ENCODE measurements around the gene LAMB4. TPM values are rescaled to one million over a fixed set of nuclear protein-coding genes. Genes with fewer than 3 reads are reported as not detected.

LAMB4 gene
- total RNA-seq, 1 experiment from 2014 or later, result not detected

DNA sequence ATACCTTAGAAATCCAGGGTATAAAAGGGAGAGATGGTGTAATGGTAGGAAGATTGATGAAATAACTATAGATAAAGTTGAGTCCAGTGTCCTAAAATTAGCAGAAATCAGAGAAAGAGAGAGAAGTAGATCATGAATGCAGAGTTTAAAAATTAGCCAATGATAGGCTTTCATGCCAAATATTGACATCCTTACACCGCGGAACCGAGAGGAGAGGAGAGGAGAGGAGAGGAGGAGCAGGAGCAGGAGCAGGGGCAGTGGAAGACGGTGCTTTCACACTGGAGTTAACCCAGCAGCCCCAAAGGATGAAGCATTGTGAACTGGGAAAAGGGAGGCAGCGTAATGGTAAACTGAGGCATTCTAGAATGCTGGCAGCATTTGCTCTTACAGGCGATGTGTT lies 34.2 kb upstream of the LAMB4 start:
- Histone ChIP-seq H3K27me3 (ENCODE audit: low read length) (no peaks in the 10 kb centered on the region), H3K79me2 (ENCODE audit: low read length) (no peaks in the 10 kb centered on the region), H3K9me3 (ENCODE audit: low read length) (no peaks in the 10 kb centered on the region), H3K4me3 (ENCODE audit: low read length) (no peak overlapping the region), H4K20me1 (ENCODE audit: insufficient read depth, low read depth, low read length) (no peaks in the 10 kb centered on the region), H3K27ac (ENCODE audit: low read length) (no peak overlapping the region), H3K4me1 (ENCODE audit: low read length) (no peaks in the 10 kb centered on the region), H3K9ac (ENCODE audit: low read length) (no peak overlapping the region), H3K36me3 (ENCODE audit: insufficient read depth, low read length) (no peaks in the 10 kb centered on the region), H3K4me2 (ENCODE audit: low read depth, low read length, poor library complexity, severe bottlenecking) (no peak overlapping the region), H2AFZ (ENCODE audit: low read length) (no peak overlapping the region), H3K9me2 (replicated peaks; ENCODE audit: insufficient read depth, low read length) (no peaks in the 10 kb centered on the region)
- DNase-seq, result no peak

DNA sequence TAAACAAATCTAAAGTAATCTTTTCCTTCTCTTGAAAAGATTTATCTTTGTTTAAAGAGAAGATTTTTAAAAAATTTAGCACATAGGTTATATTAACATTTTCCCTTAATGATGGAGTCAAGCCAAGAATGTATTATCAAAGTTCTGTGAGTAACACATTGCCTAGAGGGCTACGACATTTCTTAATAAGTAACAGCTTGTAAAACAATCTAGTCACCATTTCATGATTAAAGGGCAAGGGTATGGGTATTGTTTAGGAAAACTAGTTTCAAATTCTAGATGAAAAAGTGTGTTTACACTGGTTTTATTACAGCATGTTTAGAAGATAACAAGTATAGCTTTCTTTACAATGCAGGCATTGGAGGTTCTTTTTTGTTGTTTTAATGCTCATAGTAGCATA lies 28.6 kb upstream of the LAMB4 start:
- no peak for DNase-seq
- Histone ChIP-seq H3K4me3 (ENCODE audit: low read length) (no peak overlapping the region), H3K9ac (ENCODE audit: low read length) (no peak overlapping the region), H3K9me3 (ENCODE audit: low read length) (no peaks in the 10 kb centered on the region), H3K27ac (ENCODE audit: low read length) (no peak overlapping the region), H2AFZ (ENCODE audit: low read length) (no peak overlapping the region), H3K4me2 (ENCODE audit: low read depth, low read length, poor library complexity, severe bottlenecking) (no peak overlapping the region), H3K36me3 (ENCODE audit: insufficient read depth, low read length) (no peaks in the 10 kb centered on the region), H3K4me1 (ENCODE audit: low read length) (no peaks in the 10 kb centered on the region), H3K27me3 (ENCODE audit: low read length) (no peaks in the 10 kb centered on the region), H3K79me2 (ENCODE audit: low read length) (no peaks in the 10 kb centered on the region), H4K20me1 (ENCODE audit: insufficient read depth, low read depth, low read length) (no peaks in the 10 kb centered on the region), H3K9me2 (replicated peaks; ENCODE audit: insufficient read depth, low read length) (no peaks in the 10 kb centered on the region)

DNA sequence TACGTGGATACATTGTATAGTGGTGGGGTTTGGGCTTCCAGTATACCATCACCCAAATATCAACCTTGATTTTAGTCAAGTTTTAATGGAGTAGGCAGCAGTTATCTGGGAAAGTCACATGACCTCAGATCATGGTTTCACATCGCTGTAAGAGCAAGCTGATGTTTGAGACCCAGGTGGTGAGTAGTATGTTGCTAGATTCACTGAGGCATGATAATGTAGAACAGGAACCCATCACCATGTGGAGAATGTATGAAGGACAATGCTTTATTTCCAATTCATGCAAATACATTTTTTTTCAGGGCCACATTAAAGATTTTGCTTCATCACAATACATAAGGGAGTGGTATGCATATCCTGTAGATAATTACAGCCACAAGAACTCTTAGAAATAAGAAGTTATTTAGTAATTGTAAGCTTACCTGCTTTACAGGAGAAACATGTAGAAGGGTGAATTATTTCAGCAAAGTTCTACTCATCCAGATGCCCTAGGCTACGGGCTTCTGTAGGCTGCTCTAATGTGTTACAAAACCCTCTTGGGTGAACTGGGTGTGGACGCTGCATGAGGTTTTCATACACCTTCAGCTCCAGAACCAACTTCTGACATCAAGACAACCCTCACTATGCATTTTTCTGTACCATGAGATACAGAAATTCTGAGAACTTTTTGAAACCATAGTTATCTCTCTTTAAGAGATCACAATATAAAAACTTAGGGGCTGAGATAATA lies 27.6 kb upstream of the LAMB4 start:
- Histone ChIP-seq H2AFZ (ENCODE audit: low read length) (no peak overlapping the region), H3K27me3 (ENCODE audit: low read length) (no peaks in the 10 kb centered on the region), H3K79me2 (ENCODE audit: low read length) (no peaks in the 10 kb centered on the region), H3K9ac (ENCODE audit: low read length) (no peak overlapping the region), H3K9me2 (replicated peaks; ENCODE audit: insufficient read depth, low read length) (no peaks in the 10 kb centered on the region), H3K27ac (ENCODE audit: low read length) (no peak overlapping the region), H4K20me1 (ENCODE audit: insufficient read depth, low read depth, low read length) (no peaks in the 10 kb centered on the region), H3K4me2 (ENCODE audit: low read depth, low read length, poor library complexity, severe bottlenecking) (no peak overlapping the region), H3K9me3 (ENCODE audit: low read length) (no peaks in the 10 kb centered on the region), H3K36me3 (ENCODE audit: insufficient read depth, low read length) (no peaks in the 10 kb centered on the region), H3K4me3 (ENCODE audit: low read length) (no peak overlapping the region), H3K4me1 (ENCODE audit: low read length) (no peaks in the 10 kb centered on the region)
- DNase-seq, result no peak

- Histone ChIP-seq H3K9me2 (replicated peaks; ENCODE audit: insufficient read depth, low read length) (no peaks in the 10 kb centered on the region), H3K4me2 (ENCODE audit: low read depth, low read length, poor library complexity, severe bottlenecking) (no peak overlapping the region), H3K4me3 (ENCODE audit: low read length) (no peak overlapping the region), H2AFZ (ENCODE audit: low read length) (no peak overlapping the region), H3K36me3 (ENCODE audit: insufficient read depth, low read length) (no peaks in the 10 kb centered on the region), H3K4me1 (ENCODE audit: low read length) (no peaks in the 10 kb centered on the region), H3K27me3 (ENCODE audit: low read length) (no peaks in the 10 kb centered on the region), H3K9ac (ENCODE audit: low read length) (no peak overlapping the region), H3K27ac (ENCODE audit: low read length) (no peak overlapping the region), H3K9me3 (ENCODE audit: low read length) (no peaks in the 10 kb centered on the region), H3K79me2 (ENCODE audit: low read length) (no peaks in the 10 kb centered on the region), H4K20me1 (ENCODE audit: insufficient read depth, low read depth, low read length) (no peaks in the 10 kb centered on the region)
- DNase-seq, result no peak
Measured at GRCh38 chr7:108156897-108157605, 26.9 kb upstream of the LAMB4 start.

GRCh38 chr7:108152198-108152597 lies 22.0 kb upstream of the LAMB4 start:
- Histone ChIP-seq H3K27me3 (ENCODE audit: low read length) (0 out of 2 replicates have a peak, but pooled peaks cover 3% of the 10 kb centered on the region), H3K9me3 (ENCODE audit: low read length) (no peaks in the 10 kb centered on the region), H3K36me3 (ENCODE audit: insufficient read depth, low read length) (no peaks in the 10 kb centered on the region), H3K4me2 (ENCODE audit: low read depth, low read length, poor library complexity, severe bottlenecking) (no peak overlapping the region), H3K4me3 (ENCODE audit: low read length) (no peak overlapping the region), H4K20me1 (ENCODE audit: insufficient read depth, low read depth, low read length) (no peaks in the 10 kb centered on the region), H3K4me1 (ENCODE audit: low read length) (no peaks in the 10 kb centered on the region), H3K27ac (ENCODE audit: low read length) (no peak overlapping the region), H3K79me2 (ENCODE audit: low read length) (no peaks in the 10 kb centered on the region), H2AFZ (ENCODE audit: low read length) (no peak overlapping the region), H3K9me2 (replicated peaks; ENCODE audit: insufficient read depth, low read length) (no peaks in the 10 kb centered on the region), H3K9ac (ENCODE audit: low read length) (no peak overlapping the region)
- DNase-seq, result no peak

GRCh38 chr7:108149908-108150307 lies 19.7 kb upstream of the LAMB4 start:
- Histone ChIP-seq H3K4me1 (ENCODE audit: low read length) (no peaks in the 10 kb centered on the region), H3K79me2 (ENCODE audit: low read length) (no peaks in the 10 kb centered on the region), H3K36me3 (ENCODE audit: insufficient read depth, low read length) (no peaks in the 10 kb centered on the region), H3K27ac (ENCODE audit: low read length) (no peak overlapping the region), H2AFZ (ENCODE audit: low read length) (no peak overlapping the region), H3K9me3 (ENCODE audit: low read length) (no peaks in the 10 kb centered on the region), H3K27me3 (ENCODE audit: low read length) (0 out of 2 replicates have a peak, but pooled peaks cover 3% of the 10 kb centered on the region), H3K9me2 (replicated peaks; ENCODE audit: insufficient read depth, low read length) (no peaks in the 10 kb centered on the region), H3K4me3 (ENCODE audit: low read length) (no peak overlapping the region), H3K9ac (ENCODE audit: low read length) (no peak overlapping the region), H3K4me2 (ENCODE audit: low read depth, low read length, poor library complexity, severe bottlenecking) (no peak overlapping the region), H4K20me1 (ENCODE audit: insufficient read depth, low read depth, low read length) (no peaks in the 10 kb centered on the region)
- no peak for DNase-seq

DNA sequence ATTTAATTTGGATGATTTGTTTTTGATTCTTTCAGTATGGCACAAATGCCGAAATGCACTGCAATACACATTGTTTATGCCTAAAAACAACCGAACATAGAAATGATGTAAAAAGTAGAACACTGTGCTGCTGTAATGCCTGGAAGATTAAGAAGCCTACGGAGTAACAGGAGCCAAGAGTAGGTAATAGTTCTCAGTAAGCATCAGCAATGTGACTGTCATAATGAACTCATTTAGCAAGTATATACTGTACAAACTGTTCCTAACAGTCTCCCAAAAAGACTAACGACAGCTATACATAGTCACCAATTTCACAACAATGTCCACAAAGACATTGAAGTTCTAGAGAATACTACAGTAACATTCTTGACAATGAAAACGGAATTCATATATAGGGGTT lies 19.0 kb upstream of the LAMB4 start:
- Histone ChIP-seq H4K20me1 (ENCODE audit: insufficient read depth, low read depth, low read length) (no peaks in the 10 kb centered on the region), H3K9ac (ENCODE audit: low read length) (no peak overlapping the region), H3K9me3 (ENCODE audit: low read length) (no peaks in the 10 kb centered on the region), H3K4me2 (ENCODE audit: low read depth, low read length, poor library complexity, severe bottlenecking) (no peak overlapping the region), H3K4me1 (ENCODE audit: low read length) (no peaks in the 10 kb centered on the region), H3K9me2 (replicated peaks; ENCODE audit: insufficient read depth, low read length) (no peaks in the 10 kb centered on the region), H3K36me3 (ENCODE audit: insufficient read depth, low read length) (no peaks in the 10 kb centered on the region), H3K79me2 (ENCODE audit: low read length) (no peaks in the 10 kb centered on the region), H3K4me3 (ENCODE audit: low read length) (no peak overlapping the region), H3K27me3 (ENCODE audit: low read length) (0 out of 2 replicates have a peak, but pooled peaks cover 3% of the 10 kb centered on the region), H2AFZ (ENCODE audit: low read length) (no peak overlapping the region), H3K27ac (ENCODE audit: low read length) (no peak overlapping the region)
- DNase-seq, result no peak

DNA sequence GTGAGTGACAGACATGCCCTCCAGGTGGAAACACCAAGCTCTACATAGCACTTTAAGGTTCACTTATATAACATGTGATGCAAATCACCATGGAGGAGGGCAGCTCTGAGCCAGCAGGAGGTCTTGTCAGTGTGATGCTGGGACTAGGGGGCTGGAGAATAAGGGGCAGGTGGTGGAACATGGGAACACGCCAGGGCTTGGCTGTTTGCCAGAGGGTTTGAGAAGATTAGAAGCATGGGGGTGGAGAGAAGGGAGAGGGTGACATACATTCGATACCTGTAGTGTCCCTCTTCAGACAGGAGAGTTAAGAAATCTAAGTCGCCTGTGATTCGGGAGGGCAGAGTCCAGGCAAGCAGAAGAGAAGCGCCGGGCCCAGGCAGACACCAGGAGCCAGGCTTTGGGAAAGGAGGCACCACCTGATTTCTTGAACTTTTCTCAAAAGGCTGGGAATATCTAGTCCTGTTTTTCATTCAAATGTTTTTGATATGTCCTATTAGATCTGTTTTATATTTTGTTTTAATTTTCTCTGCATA lies 16.9 kb upstream of the LAMB4 start:
- Histone ChIP-seq H3K9ac (ENCODE audit: low read length) (no peak overlapping the region), H3K27ac (ENCODE audit: low read length) (no peak overlapping the region), H3K9me2 (replicated peaks; ENCODE audit: insufficient read depth, low read length) (no peaks in the 10 kb centered on the region), H3K36me3 (ENCODE audit: insufficient read depth, low read length) (no peaks in the 10 kb centered on the region), H3K4me1 (ENCODE audit: low read length) (no peaks in the 10 kb centered on the region), H3K4me2 (ENCODE audit: low read depth, low read length, poor library complexity, severe bottlenecking) (no peak overlapping the region), H3K9me3 (ENCODE audit: low read length) (no peaks in the 10 kb centered on the region), H3K4me3 (ENCODE audit: low read length) (no peak overlapping the region), H2AFZ (ENCODE audit: low read length) (no peak overlapping the region), H3K79me2 (ENCODE audit: low read length) (no peaks in the 10 kb centered on the region), H3K27me3 (ENCODE audit: low read length) (0 out of 2 replicates have a peak, but pooled peaks cover 3% of the 10 kb centered on the region), H4K20me1 (ENCODE audit: insufficient read depth, low read depth, low read length) (no peaks in the 10 kb centered on the region)
- no peak for DNase-seq
